Tibial nerve (tissue), 4 donors: Measurements from ENCODE around the gene PXN. TPM values are rescaled to one million over a fixed set of nuclear protein-coding genes. Genes with fewer than 3 reads are reported as not detected.

Experiments
- DNase-seq, 2 donors: peaks; one replicate each; pipeline ENCODE4 v3.0.0-alpha.2; 2019; ENCODE audit warnings: low spot score in 2 of 2
- H3K27ac ChIP-seq, 4 donors: fragments of 200-600 bp; sonication (generic) in 3 of 4; one replicate each; pipeline ENCODE4 v1.5.1; 2017 to 2019; ENCODE audit warnings: mild to moderate bottlenecking in 1 of 4
- H3K27me3 ChIP-seq, 2 donors: fragments of 200-600 bp; sonication (generic) in 1 of 2; one replicate each; pipeline versions ENCODE4 v1.5.1 to v1.6.0; 2017 to 2019
- H3K36me3 ChIP-seq, 3 donors: fragments of 200-600 bp; sonication (generic); one replicate each; pipeline ENCODE4 v1.5.1; 2018 to 2019
- H3K4me1 ChIP-seq, 4 donors: fragments of 200-600 bp; sonication (generic) in 3 of 4; one replicate each; pipeline ENCODE4 v1.5.1; 2017 to 2019
- H3K4me3 ChIP-seq, 4 donors: fragments of 200-600 bp; sonication (generic) in 3 of 4; one replicate each; pipeline ENCODE4 v1.5.1; 2017 to 2019; ENCODE audit warnings: mild to moderate bottlenecking in 1 of 4, moderate library complexity in 1 of 4
- H3K9me3 ChIP-seq, 4 donors: fragments of 200-600 bp; sonication (generic) in 3 of 4; one replicate each; pipeline ENCODE4 v1.5.1; 2017 to 2019
- EP300 ChIP-seq, 2 donors: sonication (generic); formaldehyde crosslinking; IDR thresholded peaks; one replicate each; pipeline ENCODE4 v1.6.1; 2017; ENCODE audit warnings: antibody characterized with exemption in 2 of 2, mild to moderate bottlenecking in 1 of 2
- POLR2A ChIP-seq, 2 donors: fragments of 450-650 bp; IDR thresholded peaks; one replicate each; pipeline ENCODE4 v1.6.1; 2017; ENCODE audit warnings: antibody characterized with exemption in 2 of 2, mild to moderate bottlenecking in 2 of 2, moderate library complexity in 2 of 2
- WGBS, 2 donors: methylation state at CpG; one replicate each; pipeline ENCODE4 v1.1.5; 2018; 5-methylcytosine and 5-hydroxymethylcytosine counted together
- total RNA-seq, 4 donors: library from RNA; depleted of rRNA; stranded (reverse); fragments of >200 nt; gene quantifications; one replicate each; pipeline ENCODE4 v1.1.0, GENCODE V29; 2016
- TF ChIP-seq, protein P1 (sequence below), 5 experiments: fragments of 200-600 bp in 3 of 5; fragments of 450-650 bp in 2 of 5; sonication (generic) in 3 of 5; IDR thresholded peaks; one replicate each; pipeline ENCODE4 v1.5.1; 2016 to 2019; ENCODE audit warnings: antibody characterized with exemption in 5 of 5, mild to moderate bottlenecking in 3 of 5, moderate library complexity in 2 of 5

PXN gene
- total RNA-seq, 4 donors from 2014 or later = 217 to 428 (median 330) TPM

GRCh38 chr12:120292411-120292660 is 26.8 kb upstream of the PXN start:
- Histone ChIP-seq H3K4me1 (peaks cover 0 to 22% (median 3%) of the 10 kb centered on the region in 4 donors), H3K36me3 (no peaks in the 10 kb centered on the region), H3K27ac (peak overlapping the region; percentile 90 to 96 (median 95)), H3K4me3 (peak overlapping the region; percentile 33 to 66 (median 62)), H3K27me3 (no peaks in the 10 kb centered on the region), H3K9me3 (no peaks in the 10 kb centered on the region)
- DNase-seq = no peak
- 0 to 1% methylated on average over 17 of the region's 17 CpGs for WGBS, 2 donors
- TF ChIP-seq POLR2A (IDR thresholded peaks at IDR 0.05) = no peak
- no peak for TF ChIP-seq EP300 (IDR thresholded peaks at IDR 0.05)
- TF ChIP-seq, protein P1, sequence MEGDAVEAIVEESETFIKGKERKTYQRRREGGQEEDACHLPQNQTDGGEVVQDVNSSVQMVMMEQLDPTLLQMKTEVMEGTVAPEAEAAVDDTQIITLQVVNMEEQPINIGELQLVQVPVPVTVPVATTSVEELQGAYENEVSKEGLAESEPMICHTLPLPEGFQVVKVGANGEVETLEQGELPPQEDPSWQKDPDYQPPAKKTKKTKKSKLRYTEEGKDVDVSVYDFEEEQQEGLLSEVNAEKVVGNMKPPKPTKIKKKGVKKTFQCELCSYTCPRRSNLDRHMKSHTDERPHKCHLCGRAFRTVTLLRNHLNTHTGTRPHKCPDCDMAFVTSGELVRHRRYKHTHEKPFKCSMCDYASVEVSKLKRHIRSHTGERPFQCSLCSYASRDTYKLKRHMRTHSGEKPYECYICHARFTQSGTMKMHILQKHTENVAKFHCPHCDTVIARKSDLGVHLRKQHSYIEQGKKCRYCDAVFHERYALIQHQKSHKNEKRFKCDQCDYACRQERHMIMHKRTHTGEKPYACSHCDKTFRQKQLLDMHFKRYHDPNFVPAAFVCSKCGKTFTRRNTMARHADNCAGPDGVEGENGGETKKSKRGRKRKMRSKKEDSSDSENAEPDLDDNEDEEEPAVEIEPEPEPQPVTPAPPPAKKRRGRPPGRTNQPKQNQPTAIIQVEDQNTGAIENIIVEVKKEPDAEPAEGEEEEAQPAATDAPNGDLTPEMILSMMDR (IDR thresholded peaks at IDR 0.05) = no peak

GRCh38 chr12:120290609-120291305 is 25.2 kb upstream of the PXN start:
- WGBS, 2 donors = 26 to 32% methylated on average over 22 of the region's 22 CpGs
- TF ChIP-seq EP300 (IDR thresholded peaks at IDR 0.05) = no peak
- no peak for TF ChIP-seq POLR2A (IDR thresholded peaks at IDR 0.05)
- TF ChIP-seq, protein P1 (IDR thresholded peaks at IDR 0.05) = no peak
- peak overlapping the region in 3 of 4 donors; percentile 10 to 63 (median 60) for H3K4me3 ChIP-seq
- no peaks in the 10 kb centered on the region for H3K36me3 ChIP-seq
- H3K27ac ChIP-seq = peak overlapping the region; percentile 90 to 96 (median 95)
- DNase-seq = peak in 1 of 2 donors; percentile 10
- H3K27me3 ChIP-seq = no peaks in the 10 kb centered on the region
- no peaks in the 10 kb centered on the region for H3K9me3 ChIP-seq
- peaks cover 0 to 28% (median 3%) of the 10 kb centered on the region in 4 donors for H3K4me1 ChIP-seq

DNA sequence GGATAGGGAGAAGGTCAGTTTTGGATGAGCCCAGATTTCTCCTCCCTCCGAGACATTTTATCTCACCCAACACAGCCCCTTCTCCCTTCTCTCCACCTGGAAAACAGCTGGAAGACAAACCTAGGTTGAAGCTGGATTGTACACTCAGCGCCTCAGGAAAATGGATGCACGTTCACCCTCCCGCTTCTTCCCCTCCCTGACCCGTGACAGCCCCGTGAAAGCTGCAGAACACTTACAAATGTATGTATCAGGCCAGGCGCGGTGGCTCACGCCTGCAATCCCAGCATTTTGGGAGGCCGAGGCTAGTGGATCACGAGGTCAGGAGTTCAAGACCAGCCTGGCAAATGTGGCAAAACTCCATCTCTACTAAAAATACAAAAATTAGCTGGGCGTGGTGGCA is 22.0 kb upstream of the PXN start:
- Histone ChIP-seq H3K27me3 (no peaks in the 10 kb centered on the region), H3K4me3 (no peak overlapping the region), H3K4me1 (peaks cover 0 to 20% (median 3%) of the 10 kb centered on the region in 4 donors), H3K9me3 (no peaks in the 10 kb centered on the region), H3K36me3 (no peaks in the 10 kb centered on the region), H3K27ac (no peak overlapping the region)
- 79 to 82% methylated on average over 12 of the region's 12 CpGs for WGBS, 2 donors
- TF ChIP-seq EP300 (IDR thresholded peaks at IDR 0.05) = no peak
- TF ChIP-seq, protein P1 (IDR thresholded peaks at IDR 0.05) = no peak
- TF ChIP-seq POLR2A (IDR thresholded peaks at IDR 0.05) = no peak
- no peak for DNase-seq

DNA sequence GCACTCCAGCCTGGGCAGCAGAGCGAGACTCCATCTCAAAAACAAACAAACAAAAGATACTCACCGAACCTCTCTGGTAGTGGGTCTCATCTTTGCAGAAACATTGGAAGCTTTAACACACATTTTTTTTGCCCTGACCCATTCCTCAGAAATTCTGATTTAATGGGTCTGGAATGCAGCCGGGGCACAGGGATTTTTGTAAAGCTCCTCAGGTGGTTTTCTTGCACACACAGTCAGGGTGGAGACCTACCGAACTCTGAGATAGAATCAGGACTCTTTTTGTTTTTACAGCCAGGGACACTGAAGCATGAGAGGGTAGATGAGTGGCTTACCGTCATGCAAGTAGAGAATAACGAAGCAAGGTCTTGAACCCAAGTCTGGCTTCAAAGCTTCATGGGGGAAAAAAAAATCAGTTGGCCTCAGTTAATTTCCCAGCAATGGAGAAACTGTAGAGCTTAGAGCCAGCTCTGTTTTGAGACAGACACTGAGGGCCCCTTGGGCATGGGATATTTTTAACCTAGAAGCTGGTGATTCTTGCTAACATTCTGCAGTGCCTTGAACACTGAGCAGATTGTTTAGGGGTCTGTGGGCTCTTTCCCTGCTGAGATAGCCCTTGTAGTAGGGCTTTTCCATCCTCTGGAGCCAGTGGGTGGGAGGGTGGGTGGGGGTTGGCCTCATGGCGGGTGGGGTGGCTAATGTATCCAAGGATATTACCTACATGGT is 21.4 kb upstream of the PXN start:
- no peak for DNase-seq
- H3K4me3 ChIP-seq = no peak overlapping the region
- no peak overlapping the region for H3K27ac ChIP-seq
- no peaks in the 10 kb centered on the region for H3K27me3 ChIP-seq
- H3K4me1 ChIP-seq = peaks cover 0 to 20% (median 3%) of the 10 kb centered on the region in 4 donors
- 37 to 53% methylated on average over 7 of the region's 7 CpGs for WGBS, 2 donors
- H3K9me3 ChIP-seq = no peaks in the 10 kb centered on the region
- TF ChIP-seq POLR2A (IDR thresholded peaks at IDR 0.05) = no peak
- no peak for TF ChIP-seq EP300 (IDR thresholded peaks at IDR 0.05)
- TF ChIP-seq, protein P1 (IDR thresholded peaks at IDR 0.05) = no peak
- H3K36me3 ChIP-seq = no peaks in the 10 kb centered on the region

- H3K27ac ChIP-seq = no peak overlapping the region
- H3K27me3 ChIP-seq = no peaks in the 10 kb centered on the region
- 75 to 77% methylated on average over 3 of the region's 3 CpGs for WGBS, 2 donors
- peaks cover 0 to 6% (median 0%) of the 10 kb centered on the region in 4 donors for H3K4me1 ChIP-seq
- H3K9me3 ChIP-seq = no peaks in the 10 kb centered on the region
- DNase-seq = no peak
- TF ChIP-seq, protein P1 (IDR thresholded peaks at IDR 0.05) = no peak
- TF ChIP-seq EP300 (IDR thresholded peaks at IDR 0.05) (no peak), POLR2A (IDR thresholded peaks at IDR 0.05) (no peak)
- H3K4me3 ChIP-seq = no peak overlapping the region
- H3K36me3 ChIP-seq = no peaks in the 10 kb centered on the region
Observed at GRCh38 chr12:120284381-120284780, 18.9 kb upstream of the PXN start.
